GM18526 (cell line): ENCODE data around the gene C19orf53.

Experiments used
- POLR2A ChIP-seq: IDR thresholded peaks from 3 replicates; pipeline ENCODE4 v1.6.1; 2011; ENCODE audit not compliant: insufficient read length; ENCODE audit errors: extremely low read depth

Gene C19orf53

DNA sequence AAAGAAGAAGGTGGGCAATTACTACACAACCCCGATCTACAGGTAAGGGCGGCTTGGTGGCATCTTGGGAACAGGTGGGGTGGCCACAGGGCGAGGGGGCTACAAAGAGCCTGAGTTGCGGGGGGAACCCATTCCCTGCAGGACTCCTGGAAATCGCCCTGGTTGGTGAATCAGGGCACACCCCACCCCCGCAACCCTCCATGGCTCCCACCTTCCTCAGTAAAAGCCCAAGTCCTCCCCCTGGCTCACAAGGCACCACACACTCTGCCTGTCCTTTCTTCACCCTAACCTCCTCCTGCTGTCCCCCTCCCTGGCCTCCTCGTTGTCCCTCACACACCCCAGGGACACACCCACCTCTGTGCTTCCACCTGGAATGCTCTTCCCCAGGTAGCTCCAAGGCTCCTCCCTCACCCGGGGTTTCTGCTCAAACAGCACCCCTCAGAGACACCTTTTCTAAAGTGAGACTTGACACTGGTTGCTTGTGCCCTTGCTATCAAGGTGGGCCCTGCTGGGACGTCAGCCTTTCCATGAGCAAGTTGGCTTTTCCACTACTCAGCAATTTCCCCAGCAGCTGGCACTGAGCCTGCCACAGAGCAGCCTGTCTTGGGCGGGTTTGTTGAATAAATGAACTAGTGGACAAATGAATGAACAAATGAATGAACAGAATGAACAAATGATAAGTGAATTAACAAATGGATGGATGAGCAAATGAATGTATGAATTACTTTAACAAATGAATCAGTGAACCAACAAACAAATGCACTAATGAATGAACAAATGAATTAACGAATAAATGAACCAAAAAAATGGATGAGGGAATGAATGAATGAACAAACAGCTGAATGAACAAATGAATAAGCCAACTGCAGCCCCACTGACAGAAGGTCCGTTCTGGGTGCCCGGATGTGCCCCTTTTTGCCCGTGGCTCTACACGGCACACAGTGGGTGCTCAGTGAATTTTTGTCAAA is 16.2 kb upstream of the C19orf53 start:
- TF ChIP-seq POLR2A = no peak

DNA sequence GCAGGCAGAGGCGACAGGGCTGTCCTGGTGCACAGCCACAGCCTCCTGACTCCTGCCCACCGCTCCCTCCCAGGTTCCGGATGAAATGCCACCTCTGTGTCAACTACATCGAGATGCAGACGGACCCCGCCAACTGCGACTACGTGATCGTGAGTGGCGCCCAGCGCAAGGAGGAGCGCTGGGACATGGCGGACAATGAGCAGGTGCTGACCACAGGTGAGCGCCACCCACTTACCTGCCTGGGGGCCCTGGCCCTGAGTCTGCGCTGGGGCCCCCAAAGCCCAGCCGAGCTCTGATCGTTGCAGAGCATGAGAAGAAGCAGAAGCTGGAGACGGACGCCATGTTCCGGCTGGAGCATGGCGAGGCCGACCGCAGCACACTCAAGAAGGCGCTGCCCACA is 15.5 kb upstream of the C19orf53 start:
- no peak for TF ChIP-seq POLR2A

DNA sequence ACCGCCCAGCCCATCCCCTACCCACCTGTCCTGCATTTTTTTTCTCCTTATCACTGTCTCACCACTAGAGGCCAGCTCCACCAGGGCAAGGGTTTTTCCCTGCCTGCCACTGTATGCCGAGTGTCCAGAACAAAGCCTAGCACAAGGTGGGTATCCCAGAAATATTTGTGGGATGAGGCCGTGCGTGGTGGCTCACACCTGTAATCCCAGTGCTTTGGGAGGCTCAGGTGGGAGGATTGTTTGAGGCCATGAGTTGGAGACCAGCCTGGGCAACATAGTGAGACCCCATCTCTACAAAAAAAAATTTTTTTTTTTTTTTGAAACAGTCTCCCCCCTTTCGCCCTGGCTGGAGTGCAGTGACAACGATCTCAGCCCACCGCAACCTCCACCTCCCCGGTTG is 12.8 kb upstream of the C19orf53 start:
- no peak for TF ChIP-seq POLR2A

DNA sequence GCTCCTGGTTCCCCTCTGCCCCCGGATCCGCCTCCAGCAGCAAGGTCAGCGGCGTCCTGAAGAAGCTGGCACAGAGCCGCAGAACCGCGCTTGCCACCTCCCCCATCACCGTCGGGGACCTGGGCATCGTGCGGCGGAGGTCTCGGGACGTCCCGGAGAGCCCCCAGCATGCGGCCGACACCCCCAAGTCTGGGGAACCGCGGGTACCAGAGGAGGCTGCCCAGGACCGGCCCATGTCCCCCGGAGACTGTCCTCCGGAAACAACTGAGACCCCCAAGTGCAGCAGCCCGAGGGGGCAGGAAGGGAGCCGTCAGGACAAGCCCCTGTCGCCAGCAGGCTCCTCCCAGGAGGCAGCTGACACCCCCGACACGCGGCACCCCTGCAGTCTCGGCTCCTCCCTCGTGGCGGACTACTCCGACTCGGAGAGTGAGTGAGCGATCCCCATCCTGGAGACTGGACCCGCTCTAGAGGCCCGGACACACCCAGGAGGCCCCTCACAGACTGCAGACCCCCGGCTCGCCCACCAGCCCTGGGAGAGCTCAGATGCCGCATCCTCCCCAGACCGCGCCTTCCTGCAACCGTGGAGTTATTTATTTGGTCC is 11.5 kb upstream of the C19orf53 start:
- TF ChIP-seq POLR2A = no peak

DNA sequence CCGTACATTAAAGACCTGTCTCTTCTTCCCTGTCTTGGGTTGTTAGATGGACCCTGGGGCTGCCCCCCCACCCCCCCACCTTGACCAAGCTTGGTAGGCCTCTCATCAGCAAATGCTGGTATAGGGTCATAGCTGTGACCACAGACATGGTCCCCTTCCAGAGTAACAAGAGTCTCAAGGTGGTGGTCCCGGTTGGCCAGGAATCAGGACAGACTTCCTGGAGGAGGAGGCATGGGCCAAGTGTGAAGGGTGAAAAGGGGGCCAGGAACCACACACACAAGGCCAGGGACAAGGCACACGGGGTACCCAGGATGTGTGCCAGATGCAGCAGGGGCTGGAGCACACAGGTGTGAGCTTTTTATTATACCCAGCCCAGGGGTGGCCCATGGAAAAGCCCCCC is 11.0 kb upstream of the C19orf53 start:
- TF ChIP-seq POLR2A = no peak

DNA sequence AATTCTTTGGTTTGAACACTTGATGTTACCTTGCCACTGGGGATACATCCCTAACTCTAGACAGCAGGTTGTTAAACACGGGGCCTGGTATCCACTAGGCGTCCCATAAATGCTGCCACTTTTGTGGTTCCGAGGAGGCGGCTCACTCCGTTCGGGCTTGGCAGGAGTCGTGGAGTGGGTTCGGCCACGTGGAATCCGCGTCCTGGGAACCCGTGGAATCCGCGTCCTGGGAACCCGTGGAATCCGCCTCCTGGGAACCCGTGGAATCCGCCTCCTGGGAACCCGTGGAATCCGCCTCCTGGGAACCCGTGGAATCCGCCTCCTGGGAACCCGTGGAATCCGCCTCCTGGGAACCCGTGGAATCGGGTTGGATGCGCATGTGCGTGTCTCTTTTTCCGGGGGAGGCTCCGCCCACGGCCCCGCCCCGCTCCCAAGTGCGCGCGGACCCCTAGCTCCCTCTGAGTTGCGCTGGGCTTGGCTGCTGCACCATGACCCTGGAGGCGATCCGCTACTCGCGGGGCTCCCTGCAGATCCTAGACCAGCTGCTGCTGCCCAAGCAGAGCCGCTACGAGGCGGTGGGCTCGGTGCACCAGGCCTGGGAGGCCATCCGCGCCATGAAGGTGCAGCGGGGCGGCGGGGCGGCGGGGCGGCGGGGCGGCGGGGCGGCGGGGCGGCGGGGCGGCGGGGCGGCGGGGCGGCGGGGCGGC is 10.0 kb upstream of the C19orf53 start, which contains the start of gene MRI1:
MRI1 (plus strand) TSS at position 422 of the 707 bp plus-strand sequence; CDS start at position 489, 67 bp downstream.
- TF ChIP-seq POLR2A = peak; percentile 65

DNA sequence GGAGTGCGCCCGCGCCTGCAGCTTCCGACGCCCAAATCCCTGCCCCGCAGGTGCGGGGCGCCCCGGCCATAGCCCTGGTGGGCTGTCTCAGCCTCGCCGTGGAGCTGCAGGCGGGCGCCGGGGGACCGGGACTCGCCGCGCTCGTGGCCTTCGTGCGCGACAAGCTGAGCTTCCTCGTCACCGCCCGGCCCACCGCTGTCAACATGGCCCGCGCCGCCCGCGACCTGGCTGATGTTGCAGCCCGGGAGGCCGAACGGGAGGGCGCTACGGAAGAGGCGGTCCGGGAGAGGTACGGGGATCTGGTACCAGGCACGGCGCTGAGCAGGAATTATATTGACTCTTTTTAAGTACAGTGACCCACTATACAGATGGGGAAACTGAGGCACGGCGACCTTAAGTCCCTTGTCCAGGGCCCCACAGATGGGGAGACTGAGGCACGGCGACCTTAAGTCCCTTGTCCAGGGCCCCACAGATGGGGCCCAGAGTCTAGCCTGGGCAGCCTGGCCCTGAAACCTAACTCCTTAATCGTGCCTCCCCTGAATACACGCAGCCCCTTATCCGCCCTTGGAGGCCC is 9.3 kb upstream of the C19orf53 start:
- TF ChIP-seq POLR2A = no peak

DNA sequence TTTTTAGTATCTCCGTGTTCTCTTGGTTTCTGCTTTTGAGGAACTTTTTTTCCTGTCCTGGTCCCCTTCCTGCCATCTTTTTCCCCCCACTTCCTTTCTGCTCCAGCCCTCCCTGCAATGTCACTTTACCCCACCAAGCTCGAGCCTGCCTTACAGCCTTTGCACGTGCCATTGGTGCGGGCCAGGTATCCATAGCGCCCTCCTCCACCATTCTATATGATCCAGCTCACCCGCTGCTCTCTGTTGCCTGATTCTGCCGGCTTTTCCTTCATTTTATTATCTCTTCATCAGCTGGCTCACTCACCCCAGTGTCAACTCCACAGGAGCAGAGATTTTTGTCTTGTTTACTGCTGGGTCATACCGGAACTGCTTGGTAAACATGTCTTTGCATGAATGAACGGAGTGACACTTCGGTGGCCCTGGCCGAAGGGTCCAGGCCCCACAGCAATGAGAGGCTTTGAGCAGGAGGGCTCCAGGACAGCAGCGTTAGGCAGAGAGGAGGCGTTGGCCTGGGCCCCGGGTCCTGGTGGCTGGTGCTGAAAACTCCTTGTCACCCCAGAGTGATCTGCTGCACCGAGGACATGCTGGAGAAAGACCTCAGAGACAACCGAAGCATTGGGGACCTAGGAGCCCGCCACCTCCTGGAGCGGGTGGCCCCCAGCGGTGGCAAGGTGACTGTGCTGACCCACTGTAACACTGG is 8.7 kb upstream of the C19orf53 start:
- TF ChIP-seq POLR2A = no peak

DNA sequence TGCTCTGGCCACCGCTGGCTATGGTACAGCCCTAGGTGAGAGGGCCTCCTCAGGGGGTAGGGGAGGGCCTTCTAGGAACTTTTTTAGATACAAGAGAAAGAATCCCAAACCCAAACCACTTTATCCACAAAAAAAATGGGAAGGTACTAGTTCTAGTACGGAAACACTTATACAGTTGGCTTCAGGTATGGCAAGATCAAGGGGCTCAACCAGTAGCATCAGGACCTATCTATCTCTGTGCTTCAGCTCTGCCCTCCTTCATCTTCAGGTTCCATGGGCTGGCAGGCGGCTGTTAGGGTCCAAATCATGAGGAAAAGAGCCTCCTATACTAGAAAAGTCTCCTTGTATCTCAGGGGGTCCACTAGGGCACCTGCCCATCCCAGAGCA is 8.2 kb upstream of the C19orf53 start:
- TF ChIP-seq POLR2A = no peak

DNA sequence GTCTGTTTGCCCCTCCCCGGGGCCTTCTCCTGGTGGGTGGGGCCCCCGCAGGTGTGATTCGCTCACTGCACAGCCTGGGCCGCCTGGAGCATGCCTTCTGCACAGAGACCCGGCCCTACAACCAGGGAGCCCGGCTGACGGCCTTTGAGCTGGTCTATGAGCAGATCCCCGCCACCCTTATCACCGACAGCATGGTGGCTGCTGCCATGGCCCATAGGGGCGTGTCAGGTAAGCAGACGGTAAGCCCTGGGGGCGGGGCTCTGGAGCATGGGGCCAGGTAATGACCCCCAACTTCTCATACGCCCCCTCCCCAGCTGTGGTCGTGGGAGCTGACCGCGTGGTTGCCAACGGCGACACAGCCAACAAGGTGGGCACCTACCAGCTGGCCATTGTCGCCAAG is 5.7 kb upstream of the C19orf53 start:
- TF ChIP-seq POLR2A = no peak

DNA sequence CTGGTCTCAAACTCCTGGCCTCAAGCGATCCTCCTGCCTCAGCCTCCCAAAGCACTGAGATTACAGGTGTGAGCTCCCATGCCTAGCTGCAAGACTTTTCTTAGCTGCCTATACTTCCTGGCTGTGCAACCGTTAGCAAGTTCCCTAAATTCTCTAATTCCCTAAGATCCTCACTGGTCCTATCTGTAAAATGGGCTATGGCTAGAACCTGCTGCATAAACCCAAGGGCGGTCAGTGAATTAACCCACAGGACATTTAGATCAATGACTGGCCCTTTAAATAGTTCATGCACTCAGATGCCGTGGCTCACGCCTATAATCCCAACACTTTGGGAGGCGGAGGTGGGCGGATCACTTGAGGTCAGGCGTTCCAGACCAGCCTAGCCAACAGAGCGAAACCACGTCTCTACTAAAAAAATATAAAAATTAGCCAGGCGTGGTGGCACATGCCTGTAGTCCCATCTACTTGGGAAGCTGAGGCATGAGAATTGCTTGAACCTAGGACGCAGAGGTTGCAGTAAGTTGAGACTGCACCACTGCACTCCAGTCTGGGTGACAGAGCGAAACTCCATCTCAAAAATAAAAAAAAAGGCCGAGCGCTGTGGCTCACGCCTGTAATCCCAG is 4.1 kb upstream of the C19orf53 start:
- TF ChIP-seq POLR2A = no peak

DNA sequence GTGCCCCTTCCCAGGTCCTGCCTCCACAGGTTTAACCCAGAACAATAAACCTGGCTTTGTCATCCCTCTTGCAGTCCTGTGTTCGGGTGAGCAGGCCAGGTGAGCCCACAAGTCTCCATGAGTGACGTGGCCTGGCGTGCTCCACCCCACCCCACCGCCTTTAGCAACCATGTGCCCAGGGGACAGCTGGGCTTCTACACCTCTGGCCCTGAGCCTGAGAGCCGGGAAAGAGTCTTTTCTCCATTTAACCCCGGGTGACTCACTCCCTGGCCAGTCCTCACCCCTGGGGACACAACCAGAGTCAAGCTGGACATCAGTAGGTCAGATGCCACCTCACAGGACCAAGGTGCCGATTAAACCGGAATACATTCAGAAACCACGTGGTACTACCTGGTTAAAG is 4.1 kb downstream of the C19orf53 start:
- TF ChIP-seq POLR2A = no peak

DNA sequence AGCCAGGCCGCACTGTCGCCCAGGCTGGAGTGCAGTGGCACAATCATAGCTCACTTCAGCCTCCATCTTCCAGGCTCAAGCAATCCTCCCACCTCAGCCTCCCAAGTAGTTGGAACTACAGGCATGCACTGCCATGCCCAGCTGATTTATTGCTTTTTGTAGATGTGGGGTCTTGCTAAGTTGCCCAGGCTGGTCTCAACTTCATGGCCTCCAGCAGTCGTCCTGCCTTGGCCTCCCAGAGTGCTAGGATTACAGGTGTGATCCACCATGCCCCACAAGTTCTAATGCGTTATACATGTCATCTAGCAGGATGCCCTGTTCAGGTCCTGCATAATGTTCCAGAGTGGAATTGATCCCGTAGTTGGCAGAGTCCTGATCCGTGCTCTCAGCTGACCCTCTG is 4.6 kb downstream of the C19orf53 start:
- no peak for TF ChIP-seq POLR2A

DNA sequence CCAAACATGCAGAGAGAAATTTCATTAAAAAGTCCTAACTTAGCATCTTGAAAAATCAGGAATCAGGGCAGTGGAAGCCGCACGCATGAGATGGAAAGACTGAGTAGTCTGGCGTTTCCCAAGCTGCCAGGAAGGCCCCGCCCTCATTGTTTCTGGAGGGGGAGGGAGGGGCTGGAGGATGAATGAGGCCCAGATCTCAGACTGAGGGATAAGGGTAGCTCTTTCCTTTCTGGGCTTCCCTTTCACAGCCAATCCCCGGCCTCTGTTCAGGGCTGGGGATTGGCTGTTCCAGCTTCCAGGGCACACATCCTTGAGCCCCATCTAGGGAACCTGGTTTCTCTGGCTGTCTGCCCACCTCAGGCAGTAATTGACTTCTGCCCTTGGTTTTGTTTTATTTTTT is 7.3 kb downstream of the C19orf53 start:
- TF ChIP-seq POLR2A = no peak
